HG02884 (cell line): ENCODE measurements around the gene CCNH.

ENCODE experiments used
- ATAC-seq: cut with Tn5 transposase; IDR thresholded peaks from one replicate; pipeline ENCODE4 v1.9.1; 2021; ENCODE audit warnings: mild to moderate bottlenecking, moderate library complexity; ENCODE audit not compliant: unreplicated experiment

CCNH gene

GRCh38 chr5:87412630-87413342 lies at the start of gene CCNH:
CCNH (minus strand) TSS chr5:87412930; CDS start chr5:87412794, 136 bp downstream.
- peak; percentile 99 for ATAC-seq

GRCh38 chr5:87457706-87458105 lies 45.0 kb upstream of the CCNH start:
- no peak for ATAC-seq

- no peak for ATAC-seq
These were observed 41.1 kb upstream of the CCNH start for GRCh38 chr5:87453801-87454200.

DNA sequence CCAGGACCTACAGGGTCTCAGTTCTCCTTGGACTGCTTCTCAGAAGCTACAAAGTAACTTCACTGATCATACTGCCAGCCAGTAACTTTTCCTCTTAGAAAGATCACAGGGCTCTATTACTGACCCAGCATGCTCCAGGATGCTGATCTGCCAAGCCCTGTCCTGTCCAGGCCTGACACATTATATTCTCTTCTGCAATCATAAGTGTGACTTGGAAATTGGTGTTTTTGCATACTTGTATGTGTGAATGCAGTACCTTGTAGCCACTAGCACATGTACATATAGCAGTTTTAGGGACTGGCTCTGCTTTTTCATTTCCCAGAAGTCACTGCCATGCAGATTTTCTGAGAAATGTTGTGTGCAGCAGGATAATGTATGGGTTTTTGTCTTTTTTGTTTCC lies 40.1 kb upstream of the CCNH start:
- no peak for ATAC-seq

DNA sequence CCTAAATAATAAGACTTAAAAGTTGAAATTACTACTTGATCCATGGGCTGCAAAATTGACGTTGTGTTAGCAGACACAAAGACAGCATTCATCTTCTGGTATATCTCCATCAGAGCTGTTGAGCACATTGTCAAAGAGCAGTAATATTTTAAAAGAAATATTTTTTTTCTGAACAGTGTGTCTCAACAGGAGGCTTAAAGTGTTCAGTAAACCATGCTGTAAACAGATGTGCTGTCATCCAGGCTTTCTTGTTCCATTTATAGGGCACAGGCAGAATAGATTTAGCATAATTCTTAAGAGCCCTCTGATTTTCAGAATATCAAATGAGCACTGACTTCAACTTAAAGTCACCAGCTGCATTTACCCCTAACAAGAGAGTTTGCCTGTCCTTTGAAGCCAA lies 29.7 kb upstream of the CCNH start:
- no peak for ATAC-seq

- ATAC-seq, result no peak
These were observed 25.5 kb upstream of the CCNH start for GRCh38 chr5:87438231-87438630.

GRCh38 chr5:87437724-87438123 lies 25.0 kb upstream of the CCNH start:
- no peak for ATAC-seq

DNA sequence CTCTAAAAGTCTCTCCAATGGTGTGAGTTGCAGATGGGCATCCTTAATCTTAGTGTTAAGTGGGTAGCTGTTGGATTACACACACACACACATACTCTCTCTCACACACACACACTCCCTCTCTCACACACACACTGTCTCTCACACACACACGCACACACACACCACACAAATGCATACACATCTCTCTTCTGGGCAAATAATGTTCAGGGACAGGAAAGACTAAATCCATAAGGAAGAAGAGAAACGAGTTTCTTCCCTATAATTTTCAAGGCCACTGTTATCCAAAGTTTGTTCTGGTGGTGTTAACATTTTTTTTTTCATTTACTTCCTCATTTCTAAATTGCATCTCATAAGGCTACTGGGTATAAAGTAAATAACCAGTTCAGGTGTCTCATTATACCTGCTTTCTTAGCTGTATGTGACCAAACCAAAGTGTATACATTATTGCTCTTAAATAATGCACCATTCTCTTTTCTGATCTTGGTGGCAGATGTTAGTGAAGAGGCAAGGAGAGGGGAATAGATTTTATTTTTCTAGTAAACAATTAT lies 22.5 kb upstream of the CCNH start:
- ATAC-seq, result no peak

DNA sequence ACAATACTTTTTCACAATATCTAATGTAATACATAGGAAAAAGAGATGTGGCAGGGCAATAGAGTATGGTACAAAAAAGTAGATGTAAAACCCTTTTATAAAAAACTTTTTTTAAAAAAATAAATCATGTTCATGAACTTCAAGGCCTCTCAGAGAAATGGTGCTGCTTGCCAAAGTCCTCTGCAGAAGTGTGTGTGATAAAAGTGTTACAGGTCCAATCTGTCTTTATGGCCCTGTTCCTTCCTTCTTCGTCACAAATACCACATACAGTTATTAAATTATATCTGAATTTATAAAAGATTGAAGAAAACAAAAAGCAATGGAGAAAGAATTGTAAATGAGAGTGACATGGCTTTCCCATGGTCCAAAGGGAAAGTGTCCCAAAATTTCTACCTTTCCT lies 21.7 kb upstream of the CCNH start:
- no peak for ATAC-seq

DNA sequence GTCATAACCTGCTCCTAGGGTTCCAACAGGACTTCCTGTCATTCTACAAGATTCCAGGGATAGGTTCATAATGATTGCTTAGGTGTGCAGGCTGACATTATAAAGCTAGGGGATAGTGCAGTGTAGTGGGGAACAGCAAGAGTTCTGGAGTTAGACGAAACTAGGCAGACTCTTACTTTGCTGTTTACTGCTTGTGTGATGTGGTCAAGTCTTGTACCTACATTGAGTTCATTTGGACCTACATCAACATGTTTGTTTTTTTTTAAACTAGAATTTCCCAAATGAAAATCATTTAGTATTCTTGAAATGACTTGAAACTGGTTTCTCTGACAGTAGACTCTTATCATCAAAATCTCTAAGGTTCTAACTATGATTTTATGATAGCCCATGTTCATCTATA lies 21.2 kb upstream of the CCNH start:
- no peak for ATAC-seq

DNA sequence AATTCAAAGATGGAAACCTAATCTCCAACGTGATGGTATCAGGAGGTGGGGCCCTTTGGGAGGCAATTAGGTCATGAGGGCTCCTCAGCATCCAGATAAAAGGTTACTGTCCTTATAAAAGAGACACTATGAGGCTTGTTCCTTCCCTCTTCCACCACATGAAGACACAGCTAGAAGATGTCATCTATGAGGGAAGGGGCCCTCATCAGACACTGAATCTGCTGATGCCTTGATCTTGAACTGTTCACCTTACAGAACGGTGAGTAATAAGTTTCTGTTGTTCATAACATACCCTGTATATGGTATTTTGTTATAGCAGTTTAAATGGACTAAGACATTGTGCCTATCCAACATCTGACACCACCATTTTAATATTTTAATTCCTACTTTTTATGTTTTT lies 19.7 kb upstream of the CCNH start:
- no peak for ATAC-seq

DNA sequence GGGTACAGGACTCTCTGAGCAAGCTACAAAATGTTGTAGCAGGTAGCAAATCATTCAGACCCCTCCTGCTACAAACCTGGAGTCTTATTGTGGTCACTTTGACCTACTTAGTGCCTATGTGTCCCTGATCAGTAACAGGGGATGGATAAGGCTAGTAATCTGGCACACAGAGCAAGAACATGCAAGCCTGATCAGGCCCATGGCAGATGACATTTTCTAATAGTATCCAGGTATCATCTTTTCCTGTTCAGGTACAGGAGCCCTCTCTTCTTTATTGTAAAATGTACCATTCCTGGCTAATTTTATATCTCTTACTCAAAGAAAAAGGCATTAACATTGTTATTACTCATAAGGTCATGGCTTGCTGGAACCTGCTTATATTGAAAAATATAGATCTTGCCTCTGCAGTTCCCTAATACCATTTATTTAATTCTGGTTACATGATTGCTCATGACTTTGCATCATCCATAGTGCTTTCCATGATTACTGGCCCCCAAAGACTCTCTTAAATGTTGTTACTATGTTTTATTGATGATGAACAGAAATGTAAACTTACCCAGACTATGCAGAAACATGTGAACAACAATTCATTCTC lies 18.2 kb upstream of the CCNH start:
- ATAC-seq, result no peak

GRCh38 chr5:87423755-87424154 lies 11.0 kb upstream of the CCNH start:
- no peak for ATAC-seq

- no peak for ATAC-seq
These were observed 8.6 kb upstream of the CCNH start for GRCh38 chr5:87421307-87421706.

DNA sequence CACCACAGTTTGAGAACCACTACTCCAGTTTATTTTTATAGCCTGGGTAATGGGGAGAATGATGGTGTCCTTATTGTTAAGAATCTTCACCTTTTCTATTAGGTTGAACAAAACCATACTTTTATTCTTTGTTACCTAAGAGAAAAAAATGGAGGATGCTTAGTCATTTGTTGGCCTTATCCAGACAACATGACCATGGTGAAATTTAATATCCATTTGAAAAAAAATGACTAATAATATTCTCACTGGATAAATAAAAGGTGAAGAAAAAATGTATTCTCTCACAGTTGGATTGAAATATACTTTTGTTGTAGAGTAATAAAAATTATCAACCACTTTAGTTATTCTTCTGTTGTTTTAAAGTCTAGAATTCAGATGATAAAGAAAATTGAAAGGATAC lies 5.8 kb upstream of the CCNH start:
- no peak for ATAC-seq

GRCh38 chr5:87413343-87413645 lies 564 bp upstream of the CCNH start:
- no peak for ATAC-seq

DNA sequence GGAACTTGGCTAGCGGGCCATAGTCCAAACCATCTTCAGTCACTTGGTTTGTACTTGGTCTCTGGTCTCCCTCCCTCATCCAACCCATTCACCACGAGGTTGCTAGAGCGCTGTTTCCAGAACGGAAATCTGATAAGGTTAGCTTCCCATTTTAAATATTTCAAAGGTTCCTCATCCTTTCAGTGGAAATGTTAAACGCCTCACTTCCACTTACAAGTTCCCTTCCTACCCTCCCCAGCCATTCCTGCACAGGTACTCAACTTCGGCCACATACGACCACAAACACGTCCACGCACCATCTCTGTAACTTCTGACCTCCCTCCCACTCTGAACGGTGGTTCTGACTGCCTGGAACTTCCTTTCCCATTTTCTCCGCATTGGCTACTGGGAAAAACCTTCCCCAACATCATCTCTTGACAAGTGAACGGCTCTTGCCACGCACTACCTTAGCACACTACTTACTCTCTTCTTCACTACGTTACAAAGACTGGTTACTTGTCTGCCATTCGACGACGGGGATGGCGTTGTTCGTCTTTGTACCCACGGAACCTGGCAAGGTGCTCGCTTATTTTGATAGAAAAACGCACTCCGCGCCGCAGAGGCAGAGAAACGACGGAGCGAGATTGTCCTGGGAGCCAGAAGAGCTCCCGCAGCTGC lies 629 bp downstream of the CCNH start:
- ATAC-seq, result peak; percentile 9

- ATAC-seq, result no peak
These were observed 1.2 kb downstream of the CCNH start for GRCh38 chr5:87411586-87411972.

GRCh38 chr5:87410931-87411330 lies 1.8 kb downstream of the CCNH start:
- ATAC-seq, result no peak

DNA sequence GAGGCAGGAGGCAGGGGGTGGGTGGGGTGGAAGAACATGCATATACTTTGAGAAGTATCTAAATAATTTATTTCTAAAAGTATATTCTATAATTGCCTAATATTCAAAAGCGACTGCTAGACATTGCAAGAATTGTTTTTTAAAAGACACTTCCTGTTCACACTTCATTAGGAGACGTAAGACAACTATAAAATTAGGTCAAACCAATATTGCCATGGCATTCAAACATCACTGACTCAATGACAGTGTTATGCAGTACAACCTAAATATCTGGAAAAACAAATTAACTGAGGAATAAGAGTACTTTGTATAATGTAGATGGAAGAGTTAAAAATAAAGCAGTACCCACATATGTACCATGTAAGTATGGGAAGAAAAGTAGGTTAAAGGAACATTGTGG lies 4.5 kb downstream of the CCNH start:
- ATAC-seq, result no peak

GRCh38 chr5:87405472-87406155 lies 7.1 kb downstream of the CCNH start:
- no peak for ATAC-seq

GRCh38 chr5:87404359-87404758 lies 8.4 kb downstream of the CCNH start:
- ATAC-seq, result no peak
